Cardiac muscle cell (in vitro differentiated cells and primary cell): ENCODE measurements around the gene SCML2. TPM values are rescaled to one million over a fixed set of nuclear protein-coding genes. Genes with fewer than 3 reads are reported as not detected.
"Not testable (repeated sequence)": the region's sequence is repeated elsewhere in the genome, so short reads cannot be mapped to it uniquely, and the experiment has no call there.

Experiments
- DNase-seq, 2 donors: peaks; one replicate each; pipeline versions ENCODE4 v3.0.0 to v3.0.0-alpha.2; 2010 to 2017; ENCODE audit warnings: low read depth in 1 of 2, low spot score in 1 of 2
- H3K27ac ChIP-seq: fragments of 200-600 bp; sonication (generic); 2 replicates; pipeline ENCODE4 v1.5.1; 2016
- H3K27me3 ChIP-seq: fragments of 200-600 bp; sonication (generic); 2 replicates; pipeline ENCODE4 v1.6.0; 2016; ENCODE audit warnings: control low read depth
- H3K36me3 ChIP-seq: fragments of 200-600 bp; sonication (generic); 2 replicates; pipeline ENCODE4 v1.5.1; 2016; ENCODE audit warnings: control low read depth
- H3K4me1 ChIP-seq: fragments of 200-600 bp; sonication (generic); 2 replicates; pipeline ENCODE4 v1.8.1; 2017; ENCODE audit warnings: low read depth, mild to moderate bottlenecking, mixed run types
- H3K4me3 ChIP-seq: fragments of 200-600 bp; sonication (generic); 2 replicates; pipeline ENCODE4 v1.5.1; 2016; ENCODE audit warnings: mild to moderate bottlenecking
- H3K9me3 ChIP-seq: fragments of 200-600 bp; sonication (generic); 2 replicates; pipeline ENCODE4 v1.5.1; 2017; ENCODE audit warnings: low read depth, mild to moderate bottlenecking, control low read depth
- polyA plus RNA-seq: library from polyadenylated mRNA; unstranded; fragments of >200 nt; fragmentation: Nextera tagmentation; extraction: Ambion mirVana; gene quantifications from 2 replicates; pipeline ENCODE4 v1.2.1, GENCODE V29; 2016
- total RNA-seq: library from RNA; depleted of rRNA; stranded (reverse); fragments of >200 nt; gene quantifications from 2 replicates; pipeline ENCODE4 v1.2.3, GENCODE V29; 2016
- TF ChIP-seq, protein P1 (sequence below): IDR thresholded peaks from 2 replicates; pipeline ENCODE4 v1.5.1; 2012; ENCODE audit warnings: low read depth, mild to moderate bottlenecking, low read length

The SCML2 gene
- total and polyA plus RNA-seq, 2 experiments from 2014 or later = 6.1 to 8.4 TPM

DNA sequence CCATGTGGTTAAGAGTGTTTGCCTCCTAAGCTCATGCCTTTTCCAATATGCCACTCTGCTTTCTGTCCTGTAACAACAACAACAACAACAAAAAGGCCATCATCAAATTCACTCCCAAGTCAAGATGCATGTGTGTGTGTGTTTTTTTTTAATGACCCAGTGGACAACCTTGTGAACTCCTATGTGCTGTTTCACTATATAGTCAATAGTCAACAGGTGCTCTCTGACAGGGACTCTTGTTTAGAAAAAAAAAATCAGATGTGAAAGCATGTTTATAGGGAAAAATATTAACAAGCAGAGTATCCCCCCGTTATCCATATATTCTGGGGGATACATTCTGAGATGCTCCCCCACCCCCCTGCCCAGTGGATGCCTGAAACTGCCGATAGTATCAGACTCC, 83.2 kb downstream of the SCML2 start:
- no peaks in the 10 kb centered on the region for H3K9me3 ChIP-seq
- H3K27me3 ChIP-seq = no peaks in the 10 kb centered on the region
- DNase-seq = no peak
- H3K27ac ChIP-seq = no peak overlapping the region
- H3K4me3 ChIP-seq = no peak overlapping the region
- TF ChIP-seq, protein P1, sequence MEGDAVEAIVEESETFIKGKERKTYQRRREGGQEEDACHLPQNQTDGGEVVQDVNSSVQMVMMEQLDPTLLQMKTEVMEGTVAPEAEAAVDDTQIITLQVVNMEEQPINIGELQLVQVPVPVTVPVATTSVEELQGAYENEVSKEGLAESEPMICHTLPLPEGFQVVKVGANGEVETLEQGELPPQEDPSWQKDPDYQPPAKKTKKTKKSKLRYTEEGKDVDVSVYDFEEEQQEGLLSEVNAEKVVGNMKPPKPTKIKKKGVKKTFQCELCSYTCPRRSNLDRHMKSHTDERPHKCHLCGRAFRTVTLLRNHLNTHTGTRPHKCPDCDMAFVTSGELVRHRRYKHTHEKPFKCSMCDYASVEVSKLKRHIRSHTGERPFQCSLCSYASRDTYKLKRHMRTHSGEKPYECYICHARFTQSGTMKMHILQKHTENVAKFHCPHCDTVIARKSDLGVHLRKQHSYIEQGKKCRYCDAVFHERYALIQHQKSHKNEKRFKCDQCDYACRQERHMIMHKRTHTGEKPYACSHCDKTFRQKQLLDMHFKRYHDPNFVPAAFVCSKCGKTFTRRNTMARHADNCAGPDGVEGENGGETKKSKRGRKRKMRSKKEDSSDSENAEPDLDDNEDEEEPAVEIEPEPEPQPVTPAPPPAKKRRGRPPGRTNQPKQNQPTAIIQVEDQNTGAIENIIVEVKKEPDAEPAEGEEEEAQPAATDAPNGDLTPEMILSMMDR = no peak
- no peaks in the 10 kb centered on the region for H3K4me1 ChIP-seq
- no peaks in the 10 kb centered on the region for H3K36me3 ChIP-seq

DNA sequence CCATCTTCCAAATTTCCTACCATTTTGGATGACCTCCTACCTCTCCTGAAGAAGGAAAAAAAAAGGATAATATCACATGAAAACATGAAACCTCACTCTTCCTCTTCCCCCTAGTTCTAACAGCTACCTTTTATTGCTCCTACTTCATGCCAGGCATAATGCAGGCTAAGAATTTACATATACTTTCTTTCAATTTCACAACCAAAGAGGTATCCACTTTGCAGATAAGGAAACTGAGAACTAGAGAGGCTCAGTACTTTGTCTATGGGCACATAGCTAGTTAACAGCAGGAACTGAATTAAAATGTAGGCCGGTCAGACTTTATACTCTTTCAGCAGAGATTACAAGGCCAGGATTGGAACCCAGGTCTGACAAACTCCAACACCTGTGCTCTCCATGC, 99.4 kb downstream of the SCML2 start:
- TF ChIP-seq, protein P1 = no peak
- Histone ChIP-seq H3K4me3 (no peak overlapping the region), H3K27ac (no peak overlapping the region), H3K4me1 (no peaks in the 10 kb centered on the region), H3K27me3 (no peaks in the 10 kb centered on the region), H3K36me3 (no peaks in the 10 kb centered on the region), H3K9me3 (no peaks in the 10 kb centered on the region)
- DNase-seq = no peak

DNA sequence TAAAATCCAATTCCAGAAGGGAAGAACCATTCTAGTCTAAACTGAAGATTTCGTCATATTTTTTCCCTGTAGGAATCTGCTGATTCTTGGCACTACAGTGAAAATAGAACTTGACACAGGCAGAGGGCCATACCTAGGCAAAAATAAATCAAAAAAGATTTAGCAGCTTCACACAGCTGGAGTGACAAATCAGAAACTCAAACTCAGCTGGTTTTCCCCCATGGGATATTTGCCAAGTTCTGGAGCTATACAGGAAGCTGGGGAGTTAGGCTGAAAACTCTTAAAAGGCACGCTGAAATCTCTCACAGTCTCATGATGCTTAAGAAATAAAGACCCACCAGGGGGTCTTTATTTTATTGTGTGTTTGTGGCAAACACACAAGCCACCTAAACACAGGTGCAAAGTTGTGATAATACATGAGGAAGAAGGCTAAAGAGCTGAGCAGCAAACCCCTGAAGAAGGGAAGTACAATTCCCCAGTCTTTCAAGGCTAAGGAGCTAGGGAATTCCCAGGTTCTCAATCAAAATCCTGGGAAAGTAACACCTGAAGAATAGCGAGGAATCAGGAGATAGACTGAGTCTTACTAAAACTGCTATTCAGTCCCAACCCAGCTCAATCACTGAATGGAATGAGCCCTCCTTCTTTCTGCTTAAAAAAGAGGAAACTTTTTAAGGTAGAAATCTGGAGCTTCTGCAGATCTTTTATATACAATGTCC, 101.7 kb downstream of the SCML2 start:
- Histone ChIP-seq H3K27me3 (no peaks in the 10 kb centered on the region), H3K9me3 (no peaks in the 10 kb centered on the region), H3K4me1 (no peaks in the 10 kb centered on the region), H3K4me3 (no peak overlapping the region), H3K36me3 (no peaks in the 10 kb centered on the region), H3K27ac (no peak overlapping the region)
- peak in 1 of 2 donors; percentile 22 for DNase-seq
- TF ChIP-seq, protein P1 = no peak

DNA sequence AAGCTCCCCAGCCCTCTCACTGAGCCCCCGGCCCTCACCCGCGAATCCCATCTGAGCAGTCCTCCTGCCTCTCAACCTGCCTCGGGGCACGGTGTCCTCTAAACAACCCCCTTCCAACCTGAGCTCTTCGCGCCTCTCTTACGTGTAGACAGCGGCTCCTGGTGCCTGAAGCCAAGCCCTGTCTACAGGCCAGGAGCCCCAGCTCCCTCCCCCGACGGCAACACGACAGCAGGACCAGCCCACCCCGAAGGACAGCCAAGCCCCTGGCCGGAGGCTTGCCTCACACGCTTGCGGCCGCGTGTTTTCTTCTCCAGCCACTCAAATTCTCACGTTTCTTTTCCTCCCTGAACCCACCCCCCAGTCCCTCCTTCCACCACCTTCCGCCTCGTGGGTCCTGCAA, 124.8 kb downstream of the SCML2 start:
- not testable (repeated sequence) for H3K4me1 ChIP-seq, H3K36me3 ChIP-seq, H3K27ac ChIP-seq, H3K4me3 ChIP-seq, H3K27me3 ChIP-seq, H3K9me3 ChIP-seq, DNase-seq

DNA sequence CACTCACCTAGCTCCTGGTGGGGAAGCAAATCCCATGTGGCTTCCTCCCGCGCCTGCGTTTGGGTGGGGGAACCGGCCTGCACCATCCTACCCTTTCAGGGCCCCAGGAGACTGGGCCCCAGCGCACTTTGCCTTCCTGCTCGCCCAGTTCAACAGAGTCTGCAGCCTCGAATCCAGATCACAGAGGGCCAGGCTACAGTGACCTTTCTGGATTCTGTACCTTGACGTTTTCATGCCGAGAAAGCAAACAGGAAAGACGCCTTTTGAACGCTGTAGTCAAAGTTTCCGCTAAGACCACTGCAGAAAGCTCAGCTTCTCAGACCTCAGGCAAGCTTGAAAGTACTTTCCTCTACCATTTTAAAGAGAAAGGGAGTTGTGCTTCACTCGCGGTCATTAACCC, 126.4 kb downstream of the SCML2 start:
- Histone ChIP-seq H3K4me3 (no peak overlapping the region), H3K9me3 (no peaks in the 10 kb centered on the region), H3K36me3 (no peaks in the 10 kb centered on the region), H3K4me1 (no peaks in the 10 kb centered on the region), H3K27me3 (no peaks in the 10 kb centered on the region), H3K27ac (no peak overlapping the region)
- no peak for DNase-seq
- TF ChIP-seq, protein P1 = no peak

DNA sequence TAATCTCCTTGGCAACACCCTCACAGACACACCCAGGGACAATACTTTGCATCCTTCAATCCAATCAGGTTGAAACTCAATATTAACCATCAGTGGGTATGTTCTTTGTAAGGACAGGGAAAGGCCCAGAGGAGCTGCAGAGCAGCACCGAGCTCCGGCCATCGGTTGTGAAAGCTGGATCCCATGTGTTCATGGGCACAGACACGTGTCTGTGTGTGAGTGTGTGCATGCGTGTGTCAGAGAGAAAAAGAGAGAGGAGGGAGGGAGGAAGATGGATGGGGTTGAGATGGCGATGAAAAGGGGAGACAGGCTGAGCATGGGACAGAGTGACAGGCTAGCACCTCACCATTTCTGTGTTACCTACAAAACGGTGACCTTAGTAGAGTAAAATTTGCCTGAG, 127.0 kb downstream of the SCML2 start:
- DNase-seq = no peak
- Histone ChIP-seq H3K4me1 (no peaks in the 10 kb centered on the region), H3K36me3 (no peaks in the 10 kb centered on the region), H3K4me3 (no peak overlapping the region), H3K27ac (no peak overlapping the region), H3K9me3 (no peaks in the 10 kb centered on the region), H3K27me3 (no peaks in the 10 kb centered on the region)
- TF ChIP-seq, protein P1 = no peak
